ES-I3 (cell line): ENCODE results near the gene RUSF1.

Experiments used
- H3K36me3 ChIP-seq: 2 replicates; pipeline ENCODE4 v1.6.1; 2013; ENCODE audit warnings: mild to moderate bottlenecking, low read length, control low read depth, moderate library complexity; ENCODE audit not compliant: insufficient read depth
- H3K4me1 ChIP-seq: 2 replicates; pipeline ENCODE4 v1.6.1; 2013; ENCODE audit warnings: mild to moderate bottlenecking, control low read depth, low read length; ENCODE audit not compliant: insufficient read depth
- H3K9ac ChIP-seq: 2 replicates; pipeline ENCODE4 v1.6.1; 2013; ENCODE audit warnings: low read depth, mild to moderate bottlenecking, low read length, moderate library complexity
- H3K9me3 ChIP-seq: 2 replicates; pipeline ENCODE4 v1.6.1; 2013; ENCODE audit warnings: mild to moderate bottlenecking, low read length, moderate library complexity; ENCODE audit not compliant: control insufficient read depth, insufficient read depth

RUSF1 gene

DNA sequence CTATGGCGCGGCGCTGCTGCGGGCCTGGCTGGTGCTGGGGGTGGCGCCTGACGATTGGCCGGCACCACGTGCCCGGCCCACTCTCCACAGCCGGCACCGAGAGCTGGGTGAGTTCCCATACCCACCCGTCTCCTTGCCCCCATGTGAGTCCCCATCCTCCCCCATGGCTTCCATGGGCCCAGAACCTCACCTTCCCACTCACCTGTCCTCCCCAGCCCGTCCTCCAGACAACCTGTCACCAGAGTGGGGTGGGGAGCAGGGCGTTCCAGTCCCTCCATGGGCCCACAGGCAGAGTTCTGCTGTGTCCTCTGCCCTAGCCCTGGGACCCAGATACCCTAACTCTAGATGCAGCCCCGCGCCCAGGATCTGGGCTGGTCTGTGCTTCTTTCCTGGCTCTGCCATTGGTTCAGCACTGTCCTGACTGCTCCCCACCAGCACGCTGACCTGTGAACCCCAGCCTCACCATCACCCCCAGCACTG lies 43.4 kb downstream of the RUSF1 start:
- no peaks in the 10 kb centered on the region for H3K36me3 ChIP-seq
- H3K9me3 ChIP-seq = no peaks in the 10 kb centered on the region
- H3K4me1 ChIP-seq = no peaks in the 10 kb centered on the region
- H3K9ac ChIP-seq = no peak overlapping the region

DNA sequence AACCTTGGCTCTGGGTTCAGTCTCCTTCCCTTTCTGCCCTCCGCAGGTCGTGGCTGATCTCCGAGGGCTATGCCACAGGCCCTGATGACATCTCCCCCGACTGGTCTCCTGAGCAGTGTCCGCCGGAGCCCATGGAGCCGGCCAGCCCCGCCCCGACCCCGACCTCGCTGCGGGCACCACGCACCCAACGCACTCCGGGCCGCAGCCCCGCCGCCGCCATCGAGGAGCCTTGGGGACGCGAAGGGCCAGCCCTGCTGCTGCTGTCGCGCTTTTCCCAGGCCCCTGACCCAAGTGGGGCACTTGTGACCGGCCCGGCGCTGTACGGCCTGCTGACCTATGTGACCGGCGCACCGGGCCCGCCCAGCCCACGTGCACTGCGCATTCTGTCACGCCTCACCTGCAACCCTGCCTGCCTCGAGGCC lies 43.8 kb downstream of the RUSF1 start:
- no peaks in the 10 kb centered on the region for H3K36me3 ChIP-seq
- no peak overlapping the region for H3K9ac ChIP-seq
- no peaks in the 10 kb centered on the region for H3K9me3 ChIP-seq
- no peaks in the 10 kb centered on the region for H3K4me1 ChIP-seq

DNA sequence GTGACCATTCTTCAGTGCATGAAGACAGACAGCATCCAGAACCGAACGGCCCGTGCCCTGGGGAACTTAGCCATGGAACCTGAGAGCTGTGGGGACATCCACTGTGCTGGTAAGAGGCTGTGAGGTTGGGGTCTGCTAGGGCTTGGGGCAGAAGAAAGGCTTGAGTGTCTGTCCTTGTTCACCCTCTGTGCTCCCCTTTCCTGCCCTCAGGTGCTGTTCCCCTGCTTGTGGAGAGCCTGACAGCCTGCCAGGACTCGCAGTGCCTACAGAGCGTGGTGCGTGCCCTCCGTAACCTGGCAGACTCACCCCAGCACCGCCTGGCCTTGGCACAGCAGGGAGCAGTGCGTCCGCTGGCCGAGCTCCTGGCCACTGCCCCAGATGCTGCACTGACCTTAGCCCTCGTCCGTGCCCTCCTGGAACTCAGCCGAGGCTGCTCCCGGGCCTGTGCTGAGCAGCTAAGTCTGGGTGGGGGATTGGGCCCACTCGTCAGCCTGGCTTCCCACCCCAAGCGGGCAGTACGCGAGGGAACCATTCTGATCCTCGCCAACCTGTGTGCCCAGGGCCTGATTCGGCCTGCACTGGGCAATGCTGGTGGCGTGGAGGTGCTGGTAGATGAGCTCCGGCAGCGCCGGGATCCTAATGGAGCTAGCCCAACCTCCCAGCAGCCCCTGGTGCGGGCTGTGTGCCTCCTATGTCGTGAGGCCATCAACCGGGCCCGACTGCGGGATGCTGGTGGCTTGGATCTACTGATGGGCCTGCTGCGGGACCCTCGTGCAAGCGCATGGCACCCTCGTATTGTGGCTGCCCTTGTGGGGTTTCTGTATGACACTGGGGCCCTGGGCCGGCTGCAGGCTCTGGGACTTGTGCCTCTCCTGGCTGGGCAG lies 46.0 kb downstream of the RUSF1 start:
- no peak overlapping the region for H3K9ac ChIP-seq

DNA sequence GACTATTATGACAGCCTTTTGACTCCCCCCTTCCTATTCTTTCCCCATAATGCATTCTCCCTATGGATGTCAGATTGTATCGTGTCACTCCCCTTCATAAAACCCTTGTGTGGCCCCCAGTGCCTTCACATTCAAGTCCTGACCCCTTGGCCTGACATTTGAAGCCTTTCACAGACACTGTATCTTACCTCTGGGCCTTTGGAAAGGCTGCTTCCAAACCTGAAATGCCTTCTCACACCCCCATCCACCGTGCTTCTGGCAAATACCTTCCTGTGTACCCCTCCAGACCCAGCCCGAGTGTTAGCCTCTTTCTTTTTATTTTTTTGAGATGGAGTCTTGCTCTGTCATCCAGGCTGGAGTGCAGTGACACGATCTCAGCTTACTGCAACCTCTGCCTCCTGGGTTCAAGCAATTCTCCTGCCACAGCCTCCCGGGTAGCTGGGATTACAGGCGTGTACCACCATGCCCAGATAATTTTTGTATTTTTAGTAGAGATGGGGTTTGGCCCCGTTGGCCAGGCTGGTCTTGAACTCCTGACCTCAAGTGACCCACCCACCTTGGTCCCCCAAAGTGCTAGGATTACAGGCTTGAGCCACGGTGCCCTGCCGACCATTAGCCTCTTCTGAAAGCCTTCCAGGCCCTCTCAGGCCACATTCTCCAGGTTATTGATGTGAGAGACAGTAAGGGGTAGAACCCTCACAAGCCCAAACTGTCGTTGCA lies 46.8 kb downstream of the RUSF1 start:
- H3K4me1 ChIP-seq = no peaks in the 10 kb centered on the region; the same call in 1 of the 2 replicates
- no peaks in the 10 kb centered on the region for H3K36me3 ChIP-seq
- H3K9me3 ChIP-seq = no peaks in the 10 kb centered on the region
- H3K9ac ChIP-seq = no peak overlapping the region

More for the DNA sequence above, 46.0 kb downstream of the RUSF1 start:
- Histone ChIP-seq H3K4me1 (no peaks in the 10 kb centered on the region; the same call in 1 of the 2 replicates), H3K9me3 (no peaks in the 10 kb centered on the region), H3K36me3 (no peaks in the 10 kb centered on the region)

DNA sequence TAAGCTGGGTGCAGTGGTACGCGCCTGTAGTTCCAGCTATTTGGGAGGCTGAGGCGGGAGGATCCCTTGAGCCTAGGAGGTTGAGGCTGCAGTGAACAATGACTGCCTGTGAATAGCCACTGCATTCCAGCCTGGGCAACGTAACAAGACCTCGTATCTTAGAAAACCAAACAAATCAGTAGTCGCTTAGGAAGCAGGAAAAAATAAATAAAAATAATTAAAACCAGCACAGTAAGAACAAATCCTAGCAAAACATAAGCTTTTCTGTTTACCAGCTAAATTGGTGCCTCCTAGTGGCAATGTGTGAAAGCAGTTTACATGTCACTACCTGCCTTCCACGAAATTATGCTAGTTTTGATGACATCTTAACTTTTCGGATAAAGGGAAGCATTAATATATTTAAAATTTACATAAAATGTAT lies 47.6 kb downstream of the RUSF1 start:
- H3K36me3 ChIP-seq = no peaks in the 10 kb centered on the region; the same call in 1 of the 2 replicates
- peak overlapping the region; percentile 71; the same call in 1 of the 2 replicates for H3K9ac ChIP-seq
- H3K9me3 ChIP-seq = no peaks in the 10 kb centered on the region
- peaks cover under 1% of the 10 kb centered on the region; the same call in 1 of the 2 replicates for H3K4me1 ChIP-seq

DNA sequence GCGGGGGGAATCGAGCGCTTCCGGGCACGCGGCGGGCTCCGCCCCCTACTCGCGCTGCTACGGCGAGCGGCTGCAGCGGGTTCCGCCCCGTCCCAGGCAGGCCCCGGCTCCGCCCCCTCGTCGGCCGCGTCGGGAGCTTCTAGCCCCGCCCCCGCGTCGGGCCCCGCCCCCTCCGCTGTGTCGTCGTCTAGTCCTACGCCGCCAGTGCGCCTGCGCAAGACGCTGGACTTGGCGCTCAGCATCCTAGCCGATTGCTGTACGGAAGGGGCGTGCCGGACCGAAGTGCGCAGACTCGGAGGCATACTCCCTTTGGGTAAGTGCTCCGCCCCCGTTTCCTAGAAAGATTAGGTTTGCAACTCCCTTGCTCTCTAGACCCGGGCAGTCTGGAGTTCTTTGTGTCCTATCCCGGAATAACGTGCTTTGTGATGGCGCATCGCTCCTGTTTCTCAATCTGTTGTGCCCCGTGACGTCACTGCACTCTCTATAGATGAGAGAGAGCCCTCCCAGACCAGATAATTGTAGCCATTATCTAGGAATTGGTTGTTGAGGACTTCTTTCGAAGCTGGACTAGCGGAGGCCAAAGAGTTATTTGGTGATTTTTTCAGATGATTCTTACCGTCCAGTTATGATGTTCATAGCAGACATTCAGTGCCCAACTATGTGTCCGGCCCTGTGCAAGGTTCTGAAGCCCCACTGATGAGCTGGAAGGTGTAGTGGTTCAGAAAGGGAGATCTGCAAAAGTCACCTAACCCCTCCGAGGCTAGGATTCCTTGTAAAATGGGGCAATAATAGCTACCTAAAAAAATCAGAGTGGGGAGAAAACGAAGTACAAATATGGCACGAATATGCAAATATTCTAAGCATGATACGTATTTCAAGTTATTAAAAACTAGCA lies 48.3 kb downstream of the RUSF1 start:
- Histone ChIP-seq H3K9me3 (no peaks in the 10 kb centered on the region), H3K36me3 (no peaks in the 10 kb centered on the region; the same call in 1 of the 2 replicates), H3K4me1 (peaks cover 4% of the 10 kb centered on the region), H3K9ac (peak overlapping the region; percentile 97)

DNA sequence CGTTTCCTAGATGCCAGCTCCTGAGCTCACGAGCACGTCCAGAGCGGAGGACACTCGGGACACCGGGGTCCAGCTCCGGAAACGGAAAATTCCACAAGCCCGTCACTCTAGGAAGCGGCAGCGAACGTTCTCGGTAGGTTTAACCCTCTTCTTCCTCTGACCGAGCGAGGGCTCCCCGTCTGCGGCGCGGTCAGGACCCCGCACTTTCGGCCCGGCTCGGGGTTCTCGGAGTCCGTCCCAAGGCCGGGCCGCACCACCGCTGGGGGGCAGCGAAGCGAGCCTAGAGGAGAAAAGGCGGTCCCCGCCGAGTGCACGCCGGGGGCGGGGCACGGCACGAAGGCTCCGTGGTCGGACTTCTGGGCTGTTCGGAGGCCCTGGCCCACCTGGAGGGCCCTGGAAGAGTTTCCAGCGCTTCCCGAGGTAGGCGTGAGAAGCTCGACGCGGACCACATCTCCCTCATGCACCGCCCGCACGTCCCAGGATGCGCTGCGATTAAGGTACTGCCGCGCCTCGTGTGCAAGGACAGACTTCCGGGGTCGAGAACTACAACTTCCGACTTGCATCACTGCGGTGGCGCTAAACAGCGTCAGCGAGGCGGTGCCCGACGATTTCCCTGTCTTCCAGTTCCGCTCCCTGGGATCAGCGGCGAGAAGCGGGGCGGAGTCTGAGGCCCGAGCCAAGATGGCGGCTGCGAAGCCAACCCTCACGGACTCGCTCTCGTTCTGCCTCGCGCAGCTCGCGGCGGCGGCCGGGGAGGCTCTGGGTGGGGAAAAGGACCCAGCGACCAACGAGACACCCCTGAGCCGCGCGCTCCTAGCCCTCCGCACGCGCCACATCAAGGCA lies 49.1 kb downstream of the RUSF1 start, which contains the start of gene ARMC5:
Gene ARMC5 (plus strand): TSS at position 658 of the 843 bp plus-strand sequence. CDS start 24 bp downstream, at position 682.
- H3K4me1 ChIP-seq = peaks cover 4% of the 10 kb centered on the region
- H3K9ac ChIP-seq = peak within 1 kb of the TSS; percentile 97
- H3K36me3 ChIP-seq = no peaks in the 10 kb centered on the region; the same call in 1 of the 2 replicates
- no peaks in the 10 kb centered on the region for H3K9me3 ChIP-seq

DNA sequence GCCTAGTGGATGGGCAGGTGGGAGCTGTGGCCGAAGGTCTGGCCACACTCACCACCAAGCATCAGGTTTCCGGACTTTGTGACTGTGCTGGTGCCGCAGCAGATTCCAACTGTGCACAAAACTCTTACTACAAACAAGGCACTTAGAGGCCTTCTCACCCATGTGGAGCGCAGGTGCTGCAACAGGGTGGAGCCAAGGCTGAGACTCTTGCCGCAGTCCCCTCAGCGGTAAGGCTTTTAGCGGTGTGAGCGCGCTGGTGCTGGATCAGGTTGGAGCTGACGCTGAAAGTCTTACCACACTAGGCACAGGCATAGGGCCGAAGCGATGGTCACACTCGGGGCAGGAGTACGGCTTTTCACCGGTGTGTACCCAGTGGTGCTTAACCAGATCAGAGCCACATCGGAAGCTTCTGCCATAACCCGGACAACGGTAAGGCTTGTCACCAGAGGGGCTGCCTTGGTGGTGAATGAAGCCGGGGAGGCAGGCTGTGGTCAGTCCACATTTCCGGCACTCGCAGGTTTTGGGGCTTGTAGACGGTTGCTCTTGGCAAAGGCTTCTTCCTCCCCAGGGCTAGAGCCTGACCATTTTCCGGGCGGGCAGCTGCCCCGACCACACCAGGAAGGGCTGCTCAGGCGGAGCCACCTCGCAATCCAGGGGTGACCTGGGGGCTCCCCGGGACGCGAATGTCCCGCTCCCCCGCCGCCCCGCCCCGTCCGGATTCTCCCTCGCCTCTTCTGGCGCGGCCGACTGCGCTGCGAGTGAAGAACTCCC lies 49.9 kb downstream of the RUSF1 start:
- Histone ChIP-seq H3K9ac (peak overlapping the region; percentile 97), H3K36me3 (no peaks in the 10 kb centered on the region; the same call in 1 of the 2 replicates), H3K9me3 (no peaks in the 10 kb centered on the region), H3K4me1 (peaks cover 9% of the 10 kb centered on the region)

DNA sequence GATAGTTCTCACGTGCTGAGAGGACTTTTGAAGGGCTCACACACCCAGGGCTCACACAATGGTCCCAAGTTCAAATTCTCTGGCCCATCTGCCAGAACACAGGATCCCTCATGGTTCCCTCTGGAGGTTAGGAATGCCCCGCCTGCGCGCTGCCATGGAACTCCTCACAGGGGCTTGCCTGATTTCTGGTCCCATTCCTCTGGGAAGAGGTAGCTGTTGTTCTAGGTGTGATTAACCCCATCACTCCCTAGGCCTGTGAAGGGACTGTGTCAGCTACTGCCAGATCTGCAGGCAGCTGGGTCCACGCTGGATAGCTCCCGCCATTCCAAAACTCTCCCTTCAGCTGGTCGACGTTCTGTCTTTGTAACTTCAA lies 51.2 kb downstream of the RUSF1 start:
- no peak overlapping the region for H3K9ac ChIP-seq
- peaks cover 21% of the 10 kb centered on the region for H3K4me1 ChIP-seq
- no peaks in the 10 kb centered on the region for H3K9me3 ChIP-seq
- no peaks in the 10 kb centered on the region; the same call in 1 of the 2 replicates for H3K36me3 ChIP-seq

DNA sequence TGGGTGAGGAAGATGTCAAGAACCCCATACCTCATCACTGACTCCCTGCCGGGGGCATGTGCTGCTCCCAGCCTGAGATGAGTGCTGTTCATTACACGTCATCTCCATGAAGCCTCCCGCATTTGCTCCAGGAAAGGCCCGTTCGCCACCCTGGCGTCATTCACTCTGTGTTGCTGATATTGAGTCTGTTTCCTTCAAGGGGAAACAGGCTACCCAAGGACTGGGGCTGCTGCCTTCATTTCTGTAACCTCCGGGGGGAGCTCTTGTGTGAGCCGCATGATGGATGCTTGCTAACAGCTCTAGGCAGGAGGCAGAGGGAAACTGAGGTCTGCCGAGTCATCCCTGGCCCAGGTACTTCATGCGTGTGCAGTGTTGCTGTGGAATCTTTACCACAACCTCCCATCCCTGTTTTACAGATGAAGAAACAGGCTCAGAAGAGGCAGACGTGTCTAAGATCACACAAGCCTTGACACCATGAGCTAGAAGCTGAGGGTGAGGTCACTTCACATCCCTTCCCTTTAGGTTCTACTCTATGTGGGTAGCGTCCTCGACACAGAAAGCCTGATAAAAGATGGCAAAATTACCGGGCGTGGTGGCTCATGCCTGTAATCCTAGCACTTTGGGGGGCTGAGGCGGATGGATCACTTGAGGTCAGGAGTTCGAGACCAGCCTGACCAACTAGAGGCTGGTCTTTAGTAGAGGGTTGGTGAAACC lies 52.4 kb downstream of the RUSF1 start:
- Histone ChIP-seq H3K9me3 (no peaks in the 10 kb centered on the region), H3K36me3 (no peaks in the 10 kb centered on the region; the same call in 1 of the 2 replicates), H3K4me1 (peaks cover 23% of the 10 kb centered on the region), H3K9ac (no peak overlapping the region)

DNA sequence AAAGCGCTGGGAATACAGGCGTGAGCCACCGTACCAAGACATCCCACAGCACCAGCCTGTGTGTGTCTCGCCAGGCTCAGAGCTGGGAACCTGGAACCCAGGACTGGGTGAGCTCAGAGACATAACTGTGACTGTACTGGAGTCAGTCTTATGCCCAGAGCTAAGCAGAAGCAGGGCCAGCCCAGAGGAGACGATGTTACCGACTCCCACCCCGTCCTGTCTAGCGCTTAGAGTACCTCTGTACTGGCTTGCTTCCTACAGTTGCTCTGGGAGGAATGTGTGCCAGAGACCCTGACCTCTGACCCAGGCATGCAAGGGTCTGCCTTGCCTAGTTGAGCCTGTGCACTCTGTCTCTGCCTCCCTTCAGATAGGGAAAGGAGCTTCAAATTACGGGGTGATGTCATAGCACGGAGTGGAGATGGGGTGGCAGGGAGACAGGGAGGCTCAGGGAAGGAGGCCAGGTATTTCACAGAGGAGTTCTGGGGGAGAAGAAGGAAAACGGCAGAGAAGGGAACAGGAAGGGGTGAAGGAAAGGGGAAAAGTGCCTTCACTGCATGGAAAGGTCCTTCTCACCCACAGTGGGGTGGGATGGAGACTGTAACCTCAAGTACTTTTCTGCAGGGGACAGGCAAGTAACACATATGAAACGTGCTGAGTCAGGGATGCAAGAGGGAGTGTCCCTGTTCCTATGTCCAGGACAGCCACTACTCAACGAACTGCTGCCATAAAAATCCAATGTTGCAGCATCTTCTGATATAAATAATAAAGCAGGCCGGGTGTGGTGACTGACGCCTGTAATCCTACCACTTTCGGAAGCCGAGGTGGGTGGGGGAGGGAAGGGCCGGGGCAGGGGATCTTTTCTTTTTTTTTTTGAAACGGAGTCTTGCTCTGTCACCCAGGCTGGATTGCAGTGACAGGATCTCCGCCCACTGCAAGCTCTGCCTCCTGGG lies 54.7 kb downstream of the RUSF1 start:
- Histone ChIP-seq H3K36me3 (no peaks in the 10 kb centered on the region; the same call in 1 of the 2 replicates), H3K4me1 (peaks cover 23% of the 10 kb centered on the region), H3K9me3 (no peaks in the 10 kb centered on the region), H3K9ac (no peak overlapping the region; the same call in 1 of the 2 replicates)
